ENCODE measurements around the gene CD40LG. TPM values are rescaled to one million over a fixed set of nuclear protein-coding genes. Genes with fewer than 3 reads are reported as not detected.
A peak's percentile ranks its signal among the peaks of the same experiment; 100 is the strongest.

The CD40LG gene
- polyA plus RNA-seq, 1 donor from 2014 or later: not detected

GRCh38 chrX:136692271-136692670, 44.3 kb downstream of the CD40LG start:
- H3K36me3 ChIP-seq (ENCODE audit: insufficient read depth, low read length): no peaks in the 10 kb centered on the region
- TF ChIP-seq EP300 (conservative IDR thresholded peaks at IDR 0.05; ENCODE audit: poor library complexity, severe bottlenecking): no peak
- TF ChIP-seq MXI1 (conservative IDR thresholded peaks at IDR 0.05; ENCODE audit: poor library complexity, severe bottlenecking): no peak
- no peak for TF ChIP-seq POLR2AphosphoS5 (IDR thresholded peaks at IDR 0.05)
- TF ChIP-seq REST (IDR thresholded peaks at IDR 0.05; ENCODE audit: borderline replicate concordance): no peak
- TF ChIP-seq EZH2 (IDR thresholded peaks at IDR 0.05; ENCODE audit: borderline replicate concordance, insufficient read depth, low read length, poor library complexity, severe bottlenecking): no peak
- no peak for TF ChIP-seq CTCF (IDR thresholded peaks at IDR 0.05; ENCODE audit: poor library complexity, severe bottlenecking)
- TF ChIP-seq RAD21 (conservative IDR thresholded peaks at IDR 0.05): no peak
- no peak for TF ChIP-seq SMC3 (conservative IDR thresholded peaks at IDR 0.05; ENCODE audit: poor library complexity)
- no peak for TF ChIP-seq TAF1 (IDR thresholded peaks at IDR 0.05; ENCODE audit: low read depth)
- no peaks in the 10 kb centered on the region for H3K27me3 ChIP-seq (ENCODE audit: insufficient read depth, low read depth, low read length)
- no peaks in the 10 kb centered on the region for H3K9me2 ChIP-seq (ENCODE audit: insufficient read depth, low read length)
- no peak overlapping the region for H3K4me3 ChIP-seq (ENCODE audit: low read length)
- H3K79me2 ChIP-seq (replicated peaks; ENCODE audit: insufficient read depth, low read length): no peaks in the 10 kb centered on the region
- H2AFZ ChIP-seq (ENCODE audit: low read depth, low read length): no peak overlapping the region
- no peaks in the 10 kb centered on the region for H3F3A ChIP-seq (ENCODE audit: insufficient read depth, low read length, poor library complexity, severe bottlenecking)
- no peaks in the 10 kb centered on the region for H4K20me1 ChIP-seq (ENCODE audit: insufficient read depth)
- H3K9me3 ChIP-seq (ENCODE audit: low read length): no peaks in the 10 kb centered on the region
- H3K4me2 ChIP-seq (ENCODE audit: low read length): no peak overlapping the region
- H3K9ac ChIP-seq (ENCODE audit: low read length): no peak overlapping the region
- no peak overlapping the region for H3K27ac ChIP-seq (ENCODE audit: low read length)

- H3F3A ChIP-seq (ENCODE audit: insufficient read depth, low read length, poor library complexity, severe bottlenecking): no peaks in the 10 kb centered on the region
- no peaks in the 10 kb centered on the region for H4K20me1 ChIP-seq (ENCODE audit: insufficient read depth)
- H3K27me3 ChIP-seq (ENCODE audit: insufficient read depth, low read depth, low read length): no peaks in the 10 kb centered on the region
- no peaks in the 10 kb centered on the region for H3K9me2 ChIP-seq (ENCODE audit: insufficient read depth, low read length)
- no peak for TF ChIP-seq TAF1 (IDR thresholded peaks at IDR 0.05; ENCODE audit: low read depth)
- peak; percentile 86 for TF ChIP-seq RAD21 (conservative IDR thresholded peaks at IDR 0.05)
- TF ChIP-seq EZH2 (IDR thresholded peaks at IDR 0.05; ENCODE audit: borderline replicate concordance, insufficient read depth, low read length, poor library complexity, severe bottlenecking): no peak
- peak; percentile 77 for TF ChIP-seq SMC3 (conservative IDR thresholded peaks at IDR 0.05; ENCODE audit: poor library complexity)
- TF ChIP-seq CTCF (IDR thresholded peaks at IDR 0.05; ENCODE audit: poor library complexity, severe bottlenecking): peak; percentile 81
- H3K9ac ChIP-seq (ENCODE audit: low read length): no peak overlapping the region
- no peak overlapping the region for H3K4me3 ChIP-seq (ENCODE audit: low read length)
- H2AFZ ChIP-seq (ENCODE audit: low read depth, low read length): no peak overlapping the region
- no peak overlapping the region for H3K27ac ChIP-seq (ENCODE audit: low read length)
- H3K9me3 ChIP-seq (ENCODE audit: low read length): no peaks in the 10 kb centered on the region
- no peaks in the 10 kb centered on the region for H3K36me3 ChIP-seq (ENCODE audit: insufficient read depth, low read length)
- no peaks in the 10 kb centered on the region for H3K79me2 ChIP-seq (replicated peaks; ENCODE audit: insufficient read depth, low read length)
- no peak overlapping the region for H3K4me2 ChIP-seq (ENCODE audit: low read length)
Measured at GRCh38 chrX:136694431-136695087, 46.6 kb downstream of the CD40LG start.
